RWPE2 (cell line): Measurements from ENCODE around the gene NDUFB11.

Source experiments
- ATAC-seq: fragments of 200-7000 bp; cut with Tn5 transposase; 3 replicates; pipeline ENCODE4 v1.9.1; 2021; ENCODE audit warnings: low read depth
- DNase-seq: peaks from one replicate; pipeline ENCODE4 v3.0.0-alpha.2; 2020; ENCODE audit warnings: low spot score
- H3K27ac ChIP-seq: fragments of 450-650 bp; 2 replicates; pipeline ENCODE4 v1.5.1; 2017; ENCODE audit warnings: mild to moderate bottlenecking; ENCODE audit not compliant: poor library complexity, severe bottlenecking
- H3K27me3 ChIP-seq: fragments of 250-450 bp; sonication (Bioruptor Pico); 2 replicates; pipeline ENCODE4 v1.5.1; 2021; ENCODE audit warnings: mild to moderate bottlenecking, moderate library complexity; ENCODE audit not compliant: insufficient read depth, poor library complexity, severe bottlenecking
- H3K36me3 ChIP-seq: fragments of 250-450 bp; sonication (Bioruptor Pico); 2 replicates; pipeline ENCODE4 v1.5.1; 2020; ENCODE audit warnings: low read depth, mild to moderate bottlenecking, moderate library complexity
- H3K4me1 ChIP-seq: fragments of 250-450 bp; sonication (Bioruptor Pico); 2 replicates; pipeline ENCODE4 v1.5.1; 2021; ENCODE audit warnings: mild to moderate bottlenecking, moderate library complexity; ENCODE audit not compliant: insufficient read depth, poor library complexity, severe bottlenecking
- H3K4me3 ChIP-seq: fragments of 250-450 bp; sonication (Bioruptor Pico); 2 replicates; pipeline ENCODE4 v1.5.1; 2021; ENCODE audit warnings: mild to moderate bottlenecking, moderate library complexity; ENCODE audit not compliant: severe bottlenecking
- H3K9me3 ChIP-seq: fragments of 250-450 bp; sonication (Bioruptor Pico); 2 replicates; pipeline ENCODE4 v1.5.1; 2021; ENCODE audit warnings: mild to moderate bottlenecking, moderate library complexity; ENCODE audit not compliant: severe bottlenecking
- CTCF ChIP-seq: fragments of 450-650 bp; IDR thresholded peaks from one replicate; pipeline ENCODE4 v1.5.1; 2017; ENCODE audit warnings: mild to moderate bottlenecking, moderate library complexity; ENCODE audit not compliant: poor library complexity, severe bottlenecking

Gene NDUFB11

GRCh38 chrX:47158781-47159180 lies 14.3 kb upstream of the NDUFB11 start:
- Histone ChIP-seq H3K36me3 (peaks cover 22% of the 10 kb centered on the region), H3K4me1 (no peaks in the 10 kb centered on the region), H3K9me3 (no peaks in the 10 kb centered on the region), H3K27me3 (no peaks in the 10 kb centered on the region), H3K27ac (no peak overlapping the region), H3K4me3 (no peak overlapping the region)
- no peak for TF ChIP-seq CTCF
- ATAC-seq: no peak
- no peak for DNase-seq

GRCh38 chrX:47158131-47158530 lies 13.6 kb upstream of the NDUFB11 start:
- Histone ChIP-seq H3K4me1 (no peaks in the 10 kb centered on the region), H3K9me3 (no peaks in the 10 kb centered on the region)
- no peak for DNase-seq

GRCh38 chrX:47156611-47157520 lies 12.4 kb upstream of the NDUFB11 start:
- H3K4me3 ChIP-seq: no peak overlapping the region
- ATAC-seq (no peak), DNase-seq (no peak)
- H3K36me3 ChIP-seq: peaks cover 23% of the 10 kb centered on the region
- H3K27me3 ChIP-seq: no peaks in the 10 kb centered on the region
- no peak for TF ChIP-seq CTCF
- no peaks in the 10 kb centered on the region for H3K4me1 ChIP-seq
- no peak overlapping the region for H3K27ac ChIP-seq
- no peaks in the 10 kb centered on the region for H3K9me3 ChIP-seq

More at GRCh38 chrX:47158131-47158530, 13.6 kb upstream of the NDUFB11 start:
- Histone ChIP-seq H3K27ac (no peak overlapping the region), H3K27me3 (no peaks in the 10 kb centered on the region), H3K36me3 (peaks cover 26% of the 10 kb centered on the region), H3K4me3 (no peak overlapping the region)
- no peak for ATAC-seq
- no peak for TF ChIP-seq CTCF

GRCh38 chrX:47151435-47151834 lies 6.9 kb upstream of the NDUFB11 start:
- Histone ChIP-seq H3K9me3 (no peaks in the 10 kb centered on the region), H3K36me3 (peaks cover 33% of the 10 kb centered on the region), H3K4me1 (no peaks in the 10 kb centered on the region), H3K4me3 (no peak overlapping the region), H3K27me3 (no peaks in the 10 kb centered on the region), H3K27ac (no peak overlapping the region)
- ATAC-seq (no peak), DNase-seq (no peak)
- no peak for TF ChIP-seq CTCF

GRCh38 chrX:47148946-47149345 lies 4.4 kb upstream of the NDUFB11 start:
- Histone ChIP-seq H3K36me3 (peaks cover 21% of the 10 kb centered on the region), H3K4me3 (no peak overlapping the region), H3K27ac (no peak overlapping the region), H3K4me1 (no peaks in the 10 kb centered on the region), H3K9me3 (no peaks in the 10 kb centered on the region), H3K27me3 (no peaks in the 10 kb centered on the region)
- no peak for ATAC-seq
- no peak for DNase-seq
- TF ChIP-seq CTCF: no peak
